Measurements from ENCODE around the gene ING4.
A peak's percentile ranks its signal among the peaks of the same experiment; 100 is the strongest.

Gene ING4

DNA sequence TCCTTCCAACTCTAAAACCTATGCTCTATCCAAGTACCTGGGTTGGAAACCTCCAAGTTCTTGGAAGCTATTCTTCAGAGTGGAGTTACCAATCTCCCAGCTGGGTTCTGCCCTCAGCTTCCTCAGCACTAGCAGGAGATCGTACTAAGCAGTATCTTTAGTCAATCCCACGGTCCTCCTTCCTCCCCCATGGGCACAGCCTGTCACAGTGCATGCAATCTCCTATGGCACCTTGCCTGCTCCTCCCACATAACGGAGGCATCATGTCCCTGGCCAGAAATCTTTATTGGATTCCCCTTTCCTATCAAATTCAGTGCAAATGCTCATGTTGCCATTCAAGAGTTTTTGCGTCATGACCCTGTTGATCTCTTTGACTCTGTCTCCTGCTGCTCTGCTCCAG lies 21.8 kb downstream of the ING4 start:
- no peaks in the 10 kb centered on the region for H3K9me3 ChIP-seq (ENCODE audit: control insufficient read depth, low read length)
- no peaks in the 10 kb centered on the region for H3K36me3 ChIP-seq (ENCODE audit: control insufficient read depth, insufficient read depth, low read length)
- peak overlapping the region; percentile 47 for H3K27ac ChIP-seq
- no peak overlapping the region for H3K4me3 ChIP-seq (ENCODE audit: low read depth, low read length)
- no peak overlapping the region for H3K9ac ChIP-seq
- no peaks in the 10 kb centered on the region for H3K27me3 ChIP-seq (ENCODE audit: control insufficient read depth, insufficient read depth, low read length)
- H3K4me2 ChIP-seq (ENCODE audit: low read length): no peak overlapping the region
- H3K4me1 ChIP-seq: peaks cover 14% of the 10 kb centered on the region
- TF ChIP-seq, protein P1, sequence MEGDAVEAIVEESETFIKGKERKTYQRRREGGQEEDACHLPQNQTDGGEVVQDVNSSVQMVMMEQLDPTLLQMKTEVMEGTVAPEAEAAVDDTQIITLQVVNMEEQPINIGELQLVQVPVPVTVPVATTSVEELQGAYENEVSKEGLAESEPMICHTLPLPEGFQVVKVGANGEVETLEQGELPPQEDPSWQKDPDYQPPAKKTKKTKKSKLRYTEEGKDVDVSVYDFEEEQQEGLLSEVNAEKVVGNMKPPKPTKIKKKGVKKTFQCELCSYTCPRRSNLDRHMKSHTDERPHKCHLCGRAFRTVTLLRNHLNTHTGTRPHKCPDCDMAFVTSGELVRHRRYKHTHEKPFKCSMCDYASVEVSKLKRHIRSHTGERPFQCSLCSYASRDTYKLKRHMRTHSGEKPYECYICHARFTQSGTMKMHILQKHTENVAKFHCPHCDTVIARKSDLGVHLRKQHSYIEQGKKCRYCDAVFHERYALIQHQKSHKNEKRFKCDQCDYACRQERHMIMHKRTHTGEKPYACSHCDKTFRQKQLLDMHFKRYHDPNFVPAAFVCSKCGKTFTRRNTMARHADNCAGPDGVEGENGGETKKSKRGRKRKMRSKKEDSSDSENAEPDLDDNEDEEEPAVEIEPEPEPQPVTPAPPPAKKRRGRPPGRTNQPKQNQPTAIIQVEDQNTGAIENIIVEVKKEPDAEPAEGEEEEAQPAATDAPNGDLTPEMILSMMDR (IDR thresholded peaks at IDR 0.05): no peak
- H2AFZ ChIP-seq: peak overlapping the region; percentile 50
- no peaks in the 10 kb centered on the region for H3K79me2 ChIP-seq

DNA sequence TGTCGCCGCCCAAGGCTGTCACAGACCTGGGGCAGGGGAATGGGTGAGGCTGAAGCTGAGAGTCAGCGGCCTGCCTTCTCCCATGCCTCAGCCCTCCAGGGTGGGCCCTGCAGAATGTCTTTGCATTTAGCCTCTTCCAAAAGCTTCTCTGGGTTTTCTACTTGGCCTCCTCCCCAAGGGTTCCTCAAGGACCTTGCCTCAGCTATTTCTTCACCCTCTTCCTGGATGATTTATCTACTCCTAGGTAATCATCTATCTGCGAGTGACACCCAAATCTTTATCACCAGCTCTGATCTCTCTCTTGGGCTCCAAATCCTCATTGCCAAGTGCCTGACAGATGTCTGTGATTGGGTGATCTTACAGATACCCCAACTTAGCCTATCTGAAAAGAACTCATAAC lies 22.4 kb downstream of the ING4 start:
- peak overlapping the region; percentile 47 for H3K27ac ChIP-seq
- H3K9ac ChIP-seq: no peak overlapping the region
- H3K36me3 ChIP-seq (ENCODE audit: control insufficient read depth, insufficient read depth, low read length): no peaks in the 10 kb centered on the region
- no peak overlapping the region for H2AFZ ChIP-seq
- no peak overlapping the region for H3K4me3 ChIP-seq (ENCODE audit: low read depth, low read length)
- TF ChIP-seq, protein P1 (IDR thresholded peaks at IDR 0.05): no peak
- no peaks in the 10 kb centered on the region for H3K27me3 ChIP-seq (ENCODE audit: control insufficient read depth, insufficient read depth, low read length)
- H3K79me2 ChIP-seq: no peaks in the 10 kb centered on the region
- H3K9me3 ChIP-seq (ENCODE audit: control insufficient read depth, low read length): no peaks in the 10 kb centered on the region
- H3K4me1 ChIP-seq: peaks cover 14% of the 10 kb centered on the region
- H3K4me2 ChIP-seq (ENCODE audit: low read length): no peak overlapping the region

DNA sequence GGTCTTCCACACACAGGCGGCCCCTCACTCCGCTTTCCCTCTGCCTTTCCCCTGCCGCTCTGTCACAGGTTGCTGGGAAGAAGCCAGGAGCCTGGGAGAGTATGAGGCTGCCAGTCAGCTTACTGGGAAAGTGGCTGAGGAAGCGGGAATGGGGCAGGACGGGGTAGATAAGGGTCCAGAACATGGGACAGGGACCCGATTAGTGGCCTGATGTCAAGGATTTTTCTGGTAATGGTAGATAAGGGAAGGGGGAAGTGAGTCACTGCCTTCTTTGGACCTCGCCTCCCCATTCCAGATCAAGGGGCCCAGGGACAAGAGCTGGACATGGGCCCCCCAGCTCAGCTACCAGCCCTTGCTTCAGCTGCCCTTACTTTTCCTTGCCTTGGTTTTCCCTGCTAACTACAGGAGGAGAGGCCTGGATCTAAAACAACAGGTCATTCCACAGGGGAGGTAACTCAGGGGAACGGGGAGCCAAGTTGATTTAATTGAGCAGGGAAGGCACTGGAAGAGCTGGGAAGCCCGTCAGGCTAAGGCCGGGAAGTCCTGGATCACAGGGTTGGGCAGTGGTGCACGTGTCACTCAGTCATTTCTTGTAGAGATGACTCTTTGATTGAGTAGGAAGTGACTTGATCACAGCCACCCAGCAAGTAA lies 23.6 kb downstream of the ING4 start:
- H2AFZ ChIP-seq: no peak overlapping the region
- no peak overlapping the region for H3K4me3 ChIP-seq (ENCODE audit: low read depth, low read length)
- H3K4me1 ChIP-seq: peaks cover 14% of the 10 kb centered on the region
- TF ChIP-seq, protein P1 (IDR thresholded peaks at IDR 0.05): no peak
- no peaks in the 10 kb centered on the region for H3K36me3 ChIP-seq (ENCODE audit: control insufficient read depth, insufficient read depth, low read length)
- no peaks in the 10 kb centered on the region for H3K79me2 ChIP-seq
- H3K27ac ChIP-seq: peak overlapping the region; percentile 47
- H3K4me2 ChIP-seq (ENCODE audit: low read length): no peak overlapping the region
- H3K9me3 ChIP-seq (ENCODE audit: control insufficient read depth, low read length): no peaks in the 10 kb centered on the region
- H3K27me3 ChIP-seq (ENCODE audit: control insufficient read depth, insufficient read depth, low read length): no peaks in the 10 kb centered on the region
- H3K9ac ChIP-seq: no peak overlapping the region

DNA sequence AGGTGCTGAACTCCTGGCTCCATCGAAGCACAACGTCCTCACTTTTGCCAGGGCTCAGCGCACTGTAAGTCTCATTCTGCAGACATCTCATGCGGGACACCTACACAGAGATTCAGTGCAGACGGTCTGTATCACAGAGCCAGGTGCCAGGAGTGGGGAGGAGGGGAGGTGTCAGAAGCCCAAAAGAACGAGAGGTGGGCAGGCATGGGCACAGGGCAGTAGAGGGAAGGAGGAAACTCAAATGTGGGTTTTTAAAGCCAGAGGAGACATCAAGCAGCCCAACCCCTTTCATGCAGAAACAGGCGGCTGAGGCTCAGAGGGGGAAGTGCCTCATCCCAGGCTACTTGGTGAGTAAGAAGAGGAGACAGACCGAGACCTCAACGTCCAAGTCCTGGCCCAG lies 24.6 kb downstream of the ING4 start:
- no peaks in the 10 kb centered on the region for H3K79me2 ChIP-seq
- H3K4me3 ChIP-seq (ENCODE audit: low read depth, low read length): no peak overlapping the region
- H3K36me3 ChIP-seq (ENCODE audit: control insufficient read depth, insufficient read depth, low read length): no peaks in the 10 kb centered on the region
- no peaks in the 10 kb centered on the region for H3K9me3 ChIP-seq (ENCODE audit: control insufficient read depth, low read length)
- no peak overlapping the region for H3K4me2 ChIP-seq (ENCODE audit: low read length)
- no peaks in the 10 kb centered on the region for H3K27me3 ChIP-seq (ENCODE audit: control insufficient read depth, insufficient read depth, low read length)
- H2AFZ ChIP-seq: no peak overlapping the region
- H3K9ac ChIP-seq: no peak overlapping the region
- peak overlapping the region; percentile 47 for H3K27ac ChIP-seq
- H3K4me1 ChIP-seq: peaks cover 14% of the 10 kb centered on the region
- TF ChIP-seq, protein P1 (IDR thresholded peaks at IDR 0.05): no peak

Measured in parathyroid adenoma (tissue), 2 donors.